WTC11 (cell line): ENCODE measurements around the gene AKR1A1. TPM values are rescaled to one million over a fixed set of nuclear protein-coding genes. Genes with fewer than 3 reads are reported as not detected.

ENCODE experiments used
- ATF1 ChIP-seq: sonication (generic); formaldehyde crosslinking; IDR thresholded peaks from 2 replicates; pipeline ENCODE4 v1.8.1; 2023; ENCODE audit warnings: mild to moderate bottlenecking, moderate library complexity, missing genetic modification reagents
- CREB1 ChIP-seq: sonication (generic); formaldehyde crosslinking; IDR thresholded peaks from 2 replicates; pipeline ENCODE4 v1.8.0; 2023; ENCODE audit warnings: mild to moderate bottlenecking, missing genetic modification reagents
- GTF2I ChIP-seq: fragments of 250-450 bp; sonication (Bioruptor Pico); conservative IDR thresholded peaks from 2 replicates; pipeline ENCODE4 v1.4.0; 2021; ENCODE audit warnings: mild to moderate bottlenecking
- JUN ChIP-seq: sonication (generic); formaldehyde crosslinking; IDR thresholded peaks from 2 replicates; pipeline ENCODE4 v1.8.0; 2023; ENCODE audit warnings: mild to moderate bottlenecking, missing genetic modification reagents
- MYBL2 ChIP-seq: sonication (generic); formaldehyde crosslinking; IDR thresholded peaks from 2 replicates; pipeline ENCODE4 v1.8.1; 2023; ENCODE audit warnings: mild to moderate bottlenecking, moderate library complexity, missing genetic modification reagents
- RELA ChIP-seq: sonication (generic); formaldehyde crosslinking; IDR thresholded peaks from 2 replicates; pipeline ENCODE4 v1.8.1; 2022; ENCODE audit warnings: missing genetic modification reagents, mild to moderate bottlenecking, borderline replicate concordance
- SMAD3 ChIP-seq: sonication (generic); formaldehyde crosslinking; IDR thresholded peaks from 2 replicates; pipeline ENCODE4 v1.8.0; 2022; ENCODE audit warnings: missing genetic modification reagents, mild to moderate bottlenecking, borderline replicate concordance
- TEAD1 ChIP-seq: sonication (generic); formaldehyde crosslinking; IDR thresholded peaks from 2 replicates; pipeline ENCODE4 v1.8.0; 2022; ENCODE audit warnings: mild to moderate bottlenecking, missing genetic modification reagents
- TEAD4 ChIP-seq: sonication (generic); formaldehyde crosslinking; IDR thresholded peaks from 2 replicates; pipeline ENCODE4 v1.8.0; 2022; ENCODE audit warnings: mild to moderate bottlenecking, missing genetic modification reagents
- TP53 ChIP-seq: sonication (generic); formaldehyde crosslinking; IDR thresholded peaks from 2 replicates; pipeline ENCODE4 v1.8.1; 2023; ENCODE audit warnings: mild to moderate bottlenecking, missing genetic modification reagents
- ZBTB21 ChIP-seq: sonication (generic); formaldehyde crosslinking; IDR thresholded peaks from 2 replicates; pipeline ENCODE4 v1.8.1; 2023; ENCODE audit warnings: mild to moderate bottlenecking, missing genetic modification reagents, borderline replicate concordance
- ZNF138 ChIP-seq: sonication (generic); formaldehyde crosslinking; conservative IDR thresholded peaks from 2 replicates; pipeline ENCODE4 v1.8.1; 2022; ENCODE audit warnings: mild to moderate bottlenecking, moderate library complexity, missing genetic modification reagents
- total RNA-seq: library from RNA; stranded (reverse); gene quantifications from 3 replicates; pipeline ENCODE4 v1.2.3, GENCODE V29; 2021
- TF ChIP-seq, protein P1 (sequence below): sonication (generic); formaldehyde crosslinking; IDR thresholded peaks from 2 replicates; pipeline ENCODE4 v1.8.1; 2022; ENCODE audit warnings: low read depth, mild to moderate bottlenecking, moderate library complexity, missing genetic modification reagents, borderline replicate concordance
- TF ChIP-seq, protein P2 (sequence below): sonication (generic); formaldehyde crosslinking; IDR thresholded peaks from 2 replicates; pipeline ENCODE4 v1.8.1; 2023; ENCODE audit warnings: mild to moderate bottlenecking, missing genetic modification reagents
- TF ChIP-seq, protein P3 (sequence below): fragments of 200-600 bp; IDR thresholded peaks from 2 replicates; pipeline ENCODE4 v1.8.0; 2022; ENCODE audit warnings: antibody characterized with exemption
- TF ChIP-seq, protein P4 (sequence below): sonication (generic); formaldehyde crosslinking; IDR thresholded peaks from 2 replicates; pipeline ENCODE4 v1.8.1; 2023; ENCODE audit warnings: mild to moderate bottlenecking, moderate library complexity, missing genetic modification reagents
- TF ChIP-seq, protein P5 (sequence below): fragments of 250-450 bp; sonication (Bioruptor Pico); IDR thresholded peaks from 2 replicates; pipeline ENCODE4 v2.1.2; 2022; ENCODE audit warnings: mild to moderate bottlenecking, moderate library complexity
- TF ChIP-seq, protein P6 (sequence below): sonication (generic); formaldehyde crosslinking; IDR thresholded peaks from 2 replicates; pipeline ENCODE4 v1.8.0; 2023; ENCODE audit warnings: mild to moderate bottlenecking, missing genetic modification reagents

Gene AKR1A1
- total RNA-seq, 1 experiment from 2014 or later, result 338 TPM

DNA sequence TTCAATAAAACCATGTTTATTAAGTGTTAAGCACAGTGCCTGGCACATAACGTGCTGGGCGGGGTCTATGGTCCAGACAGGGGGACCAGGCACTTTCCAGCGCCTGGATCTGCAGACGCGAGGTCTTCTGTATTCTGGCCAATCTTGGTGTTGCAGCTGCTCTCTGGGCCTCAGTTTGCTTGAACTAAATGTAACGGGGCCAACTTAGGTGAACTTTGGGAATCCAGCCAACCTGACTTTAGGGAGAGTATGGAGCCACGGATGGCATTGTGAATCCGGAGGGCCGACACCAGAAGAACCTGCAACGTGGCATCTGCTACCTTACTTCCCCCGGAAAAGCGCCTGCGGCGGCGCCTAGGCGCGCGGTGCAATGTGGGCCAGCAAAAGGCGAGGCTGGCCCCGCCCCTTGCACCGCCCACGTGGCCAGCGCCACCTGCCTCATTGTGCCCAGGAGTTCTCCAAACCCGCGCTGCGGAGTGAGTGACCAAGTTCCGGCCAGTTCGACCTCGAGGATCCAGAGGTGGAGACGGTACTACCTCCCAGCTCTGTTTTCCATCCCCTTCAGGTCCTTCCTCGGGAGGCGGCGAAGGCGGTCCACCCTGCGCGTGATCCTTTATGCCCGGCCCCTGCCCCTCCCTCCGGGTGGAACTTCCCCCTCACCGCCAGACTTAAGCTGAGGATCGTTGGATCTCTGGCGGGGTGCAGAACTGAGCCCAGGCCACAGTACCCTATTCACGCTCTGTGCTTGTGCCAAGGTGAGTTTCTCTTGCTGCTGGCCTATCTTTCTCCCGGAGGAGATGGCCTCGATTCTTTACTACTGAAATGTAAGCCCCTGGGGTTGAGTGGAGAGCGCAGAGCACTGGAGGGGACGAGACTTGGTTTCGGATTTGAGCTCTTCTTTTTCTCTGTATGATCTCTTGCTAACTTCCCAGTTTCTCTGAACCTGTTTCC lies at the start of gene AKR1A1 (continued):
- TF ChIP-seq RELA (CRISPR knock-in tag) (peak; percentile 83; the same call in 1 of the 2 replicates), TP53 (CRISPR knock-in tag) (no peak; the same call in none of the 2 replicates), ATF1 (CRISPR knock-in tag) (no peak), TEAD1 (CRISPR knock-in tag) (peak; percentile 92), SMAD3 (CRISPR knock-in tag) (peak; percentile 92), GTF2I (CRISPR knock-in tag) (no peak), ZNF138 (CRISPR knock-in tag) (no peak; the same call in 1 of the 2 replicates), MYBL2 (CRISPR knock-in tag) (peak; percentile 93), TEAD4 (no peak), ZBTB21 (no peak; the same call in 1 of the 2 replicates), JUN (peak; percentile 74), CREB1 (peak; percentile 85; the same call in 1 of the 2 replicates)
- TF ChIP-seq, protein P1, sequence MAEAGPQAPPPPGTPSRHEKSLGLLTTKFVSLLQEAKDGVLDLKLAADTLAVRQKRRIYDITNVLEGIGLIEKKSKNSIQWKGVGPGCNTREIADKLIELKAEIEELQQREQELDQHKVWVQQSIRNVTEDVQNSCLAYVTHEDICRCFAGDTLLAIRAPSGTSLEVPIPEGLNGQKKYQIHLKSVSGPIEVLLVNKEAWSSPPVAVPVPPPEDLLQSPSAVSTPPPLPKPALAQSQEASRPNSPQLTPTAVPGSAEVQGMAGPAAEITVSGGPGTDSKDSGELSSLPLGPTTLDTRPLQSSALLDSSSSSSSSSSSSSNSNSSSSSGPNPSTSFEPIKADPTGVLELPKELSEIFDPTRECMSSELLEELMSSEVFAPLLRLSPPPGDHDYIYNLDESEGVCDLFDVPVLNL (CRISPR knock-in tag), result no peak
- TF ChIP-seq, protein P2, sequence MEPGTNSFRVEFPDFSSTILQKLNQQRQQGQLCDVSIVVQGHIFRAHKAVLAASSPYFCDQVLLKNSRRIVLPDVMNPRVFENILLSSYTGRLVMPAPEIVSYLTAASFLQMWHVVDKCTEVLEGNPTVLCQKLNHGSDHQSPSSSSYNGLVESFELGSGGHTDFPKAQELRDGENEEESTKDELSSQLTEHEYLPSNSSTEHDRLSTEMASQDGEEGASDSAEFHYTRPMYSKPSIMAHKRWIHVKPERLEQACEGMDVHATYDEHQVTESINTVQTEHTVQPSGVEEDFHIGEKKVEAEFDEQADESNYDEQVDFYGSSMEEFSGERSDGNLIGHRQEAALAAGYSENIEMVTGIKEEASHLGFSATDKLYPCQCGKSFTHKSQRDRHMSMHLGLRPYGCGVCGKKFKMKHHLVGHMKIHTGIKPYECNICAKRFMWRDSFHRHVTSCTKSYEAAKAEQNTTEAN (CRISPR knock-in tag), result peak; percentile 68
- TF ChIP-seq, protein P3, sequence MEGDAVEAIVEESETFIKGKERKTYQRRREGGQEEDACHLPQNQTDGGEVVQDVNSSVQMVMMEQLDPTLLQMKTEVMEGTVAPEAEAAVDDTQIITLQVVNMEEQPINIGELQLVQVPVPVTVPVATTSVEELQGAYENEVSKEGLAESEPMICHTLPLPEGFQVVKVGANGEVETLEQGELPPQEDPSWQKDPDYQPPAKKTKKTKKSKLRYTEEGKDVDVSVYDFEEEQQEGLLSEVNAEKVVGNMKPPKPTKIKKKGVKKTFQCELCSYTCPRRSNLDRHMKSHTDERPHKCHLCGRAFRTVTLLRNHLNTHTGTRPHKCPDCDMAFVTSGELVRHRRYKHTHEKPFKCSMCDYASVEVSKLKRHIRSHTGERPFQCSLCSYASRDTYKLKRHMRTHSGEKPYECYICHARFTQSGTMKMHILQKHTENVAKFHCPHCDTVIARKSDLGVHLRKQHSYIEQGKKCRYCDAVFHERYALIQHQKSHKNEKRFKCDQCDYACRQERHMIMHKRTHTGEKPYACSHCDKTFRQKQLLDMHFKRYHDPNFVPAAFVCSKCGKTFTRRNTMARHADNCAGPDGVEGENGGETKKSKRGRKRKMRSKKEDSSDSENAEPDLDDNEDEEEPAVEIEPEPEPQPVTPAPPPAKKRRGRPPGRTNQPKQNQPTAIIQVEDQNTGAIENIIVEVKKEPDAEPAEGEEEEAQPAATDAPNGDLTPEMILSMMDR, result no peak
- TF ChIP-seq, protein P4, sequence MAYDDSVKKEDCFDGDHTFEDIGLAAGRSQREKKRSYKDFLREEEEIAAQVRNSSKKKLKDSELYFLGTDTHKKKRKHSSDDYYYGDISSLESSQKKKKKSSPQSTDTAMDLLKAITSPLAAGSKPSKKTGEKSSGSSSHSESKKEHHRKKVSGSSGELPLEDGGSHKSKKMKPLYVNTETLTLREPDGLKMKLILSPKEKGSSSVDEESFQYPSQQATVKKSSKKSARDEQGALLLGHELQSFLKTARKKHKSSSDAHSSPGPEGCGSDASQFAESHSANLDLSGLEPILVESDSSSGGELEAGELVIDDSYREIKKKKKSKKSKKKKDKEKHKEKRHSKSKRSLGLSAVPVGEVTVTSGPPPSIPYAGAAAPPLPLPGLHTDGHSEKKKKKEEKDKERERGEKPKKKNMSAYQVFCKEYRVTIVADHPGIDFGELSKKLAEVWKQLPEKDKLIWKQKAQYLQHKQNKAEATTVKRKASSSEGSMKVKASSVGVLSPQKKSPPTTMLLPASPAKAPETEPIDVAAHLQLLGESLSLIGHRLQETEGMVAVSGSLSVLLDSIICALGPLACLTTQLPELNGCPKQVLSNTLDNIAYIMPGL, result 0 out of 2 replicates have a peak, but pooled peaks have one; percentile 35
- TF ChIP-seq, protein P5, sequence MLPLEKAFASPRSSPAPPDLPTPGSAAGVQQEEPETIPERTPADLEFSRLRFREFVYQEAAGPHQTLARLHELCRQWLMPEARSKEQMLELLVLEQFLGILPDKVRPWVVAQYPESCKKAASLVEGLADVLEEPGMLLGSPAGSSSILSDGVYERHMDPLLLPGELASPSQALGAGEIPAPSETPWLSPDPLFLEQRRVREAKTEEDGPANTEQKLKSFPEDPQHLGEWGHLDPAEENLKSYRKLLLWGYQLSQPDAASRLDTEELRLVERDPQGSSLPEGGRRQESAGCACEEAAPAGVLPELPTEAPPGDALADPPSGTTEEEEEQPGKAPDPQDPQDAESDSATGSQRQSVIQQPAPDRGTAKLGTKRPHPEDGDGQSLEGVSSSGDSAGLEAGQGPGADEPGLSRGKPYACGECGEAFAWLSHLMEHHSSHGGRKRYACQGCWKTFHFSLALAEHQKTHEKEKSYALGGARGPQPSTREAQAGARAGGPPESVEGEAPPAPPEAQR (CRISPR knock-in tag), result no peak
- TF ChIP-seq, protein P6, sequence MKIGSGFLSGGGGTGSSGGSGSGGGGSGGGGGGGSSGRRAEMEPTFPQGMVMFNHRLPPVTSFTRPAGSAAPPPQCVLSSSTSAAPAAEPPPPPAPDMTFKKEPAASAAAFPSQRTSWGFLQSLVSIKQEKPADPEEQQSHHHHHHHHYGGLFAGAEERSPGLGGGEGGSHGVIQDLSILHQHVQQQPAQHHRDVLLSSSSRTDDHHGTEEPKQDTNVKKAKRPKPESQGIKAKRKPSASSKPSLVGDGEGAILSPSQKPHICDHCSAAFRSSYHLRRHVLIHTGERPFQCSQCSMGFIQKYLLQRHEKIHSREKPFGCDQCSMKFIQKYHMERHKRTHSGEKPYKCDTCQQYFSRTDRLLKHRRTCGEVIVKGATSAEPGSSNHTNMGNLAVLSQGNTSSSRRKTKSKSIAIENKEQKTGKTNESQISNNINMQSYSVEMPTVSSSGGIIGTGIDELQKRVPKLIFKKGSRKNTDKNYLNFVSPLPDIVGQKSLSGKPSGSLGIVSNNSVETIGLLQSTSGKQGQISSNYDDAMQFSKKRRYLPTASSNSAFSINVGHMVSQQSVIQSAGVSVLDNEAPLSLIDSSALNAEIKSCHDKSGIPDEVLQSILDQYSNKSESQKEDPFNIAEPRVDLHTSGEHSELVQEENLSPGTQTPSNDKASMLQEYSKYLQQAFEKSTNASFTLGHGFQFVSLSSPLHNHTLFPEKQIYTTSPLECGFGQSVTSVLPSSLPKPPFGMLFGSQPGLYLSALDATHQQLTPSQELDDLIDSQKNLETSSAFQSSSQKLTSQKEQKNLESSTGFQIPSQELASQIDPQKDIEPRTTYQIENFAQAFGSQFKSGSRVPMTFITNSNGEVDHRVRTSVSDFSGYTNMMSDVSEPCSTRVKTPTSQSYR (CRISPR knock-in tag), result peak; percentile 73; the same call in 1 of the 2 replicates
- TF ChIP-seq, all 79 proteins: peak for 36
